ENCODE data around the gene CACNA2D3.

GRCh38 chr3:55119268-55119667 is 996.9 kb downstream of the CACNA2D3 start:
- TF ChIP-seq CTCF (IDR thresholded peaks at IDR 0.05; ENCODE audit: insufficient read depth, low read length, poor library complexity, severe bottlenecking) (no peak), EZH2phosphoT487 (conservative IDR thresholded peaks at IDR 0.05; ENCODE audit: low read length) (no peak)

Measured in SU-DHL-6 (cell line).